ENCODE data around the gene KIF26B. TPM values are rescaled to one million over a fixed set of nuclear protein-coding genes. Genes with fewer than 3 reads are reported as not detected.

Gene KIF26B
- polyA plus RNA-seq, 2 of the 4 experiments (the other 2 are of a cell fraction), result 0.01 to 0.04 TPM

GRCh38 chr1:245440922-245441321 is 286.1 kb downstream of the KIF26B start:
- DNase-seq (ENCODE audit: low read depth in 1 of 2, low spot score in 1 of 2) (no peak), ATAC-seq (no peak), FAIRE-seq (no peak)
- no peak overlapping the region for H3K4me2 ChIP-seq
- TF ChIP-seq HOXA7 (CRISPR knock-in tag; IDR thresholded peaks at IDR 0.05) (no peak), RARB (CRISPR knock-in tag; IDR thresholded peaks at IDR 0.05) (no peak), EHF (CRISPR knock-in tag; IDR thresholded peaks at IDR 0.05) (no peak), MAX (IDR thresholded peaks at IDR 0.05) (no peak), MYC (IDR thresholded peaks at IDR 0.05; ENCODE audit: borderline replicate concordance, low read length) (no peak), CEBPB (IDR thresholded peaks at IDR 0.05) (no peak), EP300 (IDR thresholded peaks at IDR 0.05) (no peak), JUNB (IDR thresholded peaks at IDR 0.05) (no peak), FOSB (CRISPR knock-in tag; IDR thresholded peaks at IDR 0.05) (no peak), ZC3H11A (IDR thresholded peaks at IDR 0.05) (no peak), KDM5A (IDR thresholded peaks at IDR 0.05) (no peak), NPAS2 (CRISPR knock-in tag; IDR thresholded peaks at IDR 0.05; ENCODE audit: borderline replicate concordance) (no peak), PHF8 (IDR thresholded peaks at IDR 0.05; ENCODE audit: borderline replicate concordance, low read depth) (no peak), GATA3 (IDR thresholded peaks at IDR 0.05; ENCODE audit: borderline replicate concordance) (no peak), REST (IDR thresholded peaks at IDR 0.05) (no peak), MAZ (IDR thresholded peaks at IDR 0.05; ENCODE audit: borderline replicate concordance, low read depth, low read length) (no peak), CHD4 (IDR thresholded peaks at IDR 0.05; ENCODE audit: borderline replicate concordance) (no peak)
- H3K27ac ChIP-seq, result no peak overlapping the region
- no peak overlapping the region for H3K4me3 ChIP-seq
- H3K4me1 ChIP-seq, result no peaks in the 10 kb centered on the region
- WGBS (ENCODE audit: missing lambda C conversion rate), result 16% methylated on average over 7 of the region's 7 CpGs
- ChIA-PET CTCF (no interaction called here), POLR2A (no interaction called here)
- 0 out of 3 replicates have a peak, but pooled peaks cover 5% of the 10 kb centered on the region for H3K9me3 ChIP-seq

GRCh38 chr1:245441689-245442088 is 286.9 kb downstream of the KIF26B start:
- Histone ChIP-seq H3K4me2 (no peak overlapping the region), H3K9me3 (no peaks in the 10 kb centered on the region), H3K4me1 (no peaks in the 10 kb centered on the region), H3K4me3 (no peak overlapping the region), H3K27ac (no peak overlapping the region)
- 27% methylated on average over 6 of the region's 6 CpGs for WGBS (ENCODE audit: missing lambda C conversion rate)
- DNase-seq (ENCODE audit: low read depth in 1 of 2, low spot score in 1 of 2), result no peak
- ATAC-seq, result no peak
- CTCF ChIA-PET, result no interaction called here
- POLR2A ChIA-PET, result no interaction called here
- no peak for FAIRE-seq
- TF ChIP-seq PBX3 (IDR thresholded peaks at IDR 0.05) (no peak), NR3C1 (IDR thresholded peaks at IDR 0.05) (no peak), BHLHE40 (IDR thresholded peaks at IDR 0.05; ENCODE audit: low read depth, low read length) (no peak), CTCF (IDR thresholded peaks at IDR 0.05) (no peak), REST (IDR thresholded peaks at IDR 0.05) (no peak), MAX (IDR thresholded peaks at IDR 0.05) (no peak), TFCP2L1 (CRISPR knock-in tag; IDR thresholded peaks at IDR 0.05) (no peak), NPAS2 (CRISPR knock-in tag; IDR thresholded peaks at IDR 0.05; ENCODE audit: borderline replicate concordance) (no peak), ELK1 (IDR thresholded peaks at IDR 0.05; ENCODE audit: low read depth, low read length) (no peak), SREBF2 (IDR thresholded peaks at IDR 0.05) (no peak), POLR2A (IDR thresholded peaks at IDR 0.05; ENCODE audit: low read length) (no peak), NFE2L2 (conservative IDR thresholded peaks at IDR 0.05; ENCODE audit: low read length) (no peak), CHD4 (IDR thresholded peaks at IDR 0.05; ENCODE audit: borderline replicate concordance) (no peak), HES2 (IDR thresholded peaks at IDR 0.05) (no peak), MYC (IDR thresholded peaks at IDR 0.05; ENCODE audit: borderline replicate concordance, low read length) (no peak)

All from A549 (cell line).